Prostate gland (tissue), 2 donors: ENCODE measurements around the gene RAB12. TPM values are rescaled to one million over a fixed set of nuclear protein-coding genes. Genes with fewer than 3 reads are reported as not detected.

Experiments used
- DNase-seq: peaks from one replicate; pipeline ENCODE4 v3.0.0-alpha.2; 2019; ENCODE audit warnings: low spot score
- H3K27ac ChIP-seq, 2 donors: fragments of 200-600 bp; sonication (generic); 2 replicates each; pipeline ENCODE4 v1.5.1; 2017 to 2019
- H3K27me3 ChIP-seq: fragments of 200-600 bp; sonication (generic); replicated peaks from 2 replicates; pipeline ENCODE4 v1.5.1; 2019; ENCODE audit not compliant: insufficient read depth
- H3K36me3 ChIP-seq, 2 donors: fragments of 200-600 bp; sonication (generic); 1 replicate in 1 of 2; 2 replicates in 1 of 2; pipeline versions ENCODE4 v1.5.1 to v1.8.1; 2017 to 2019
- H3K4me1 ChIP-seq: fragments of 200-600 bp; sonication (generic); replicated peaks from 2 replicates; pipeline ENCODE4 v1.5.1; 2019
- H3K4me3 ChIP-seq, 2 donors: fragments of 200-600 bp; sonication (generic); 2 replicates each; pipeline ENCODE4 v1.5.1; 2017 to 2019
- H3K9me3 ChIP-seq: fragments of 200-600 bp; sonication (generic); 2 replicates; pipeline ENCODE4 v1.5.1; 2017
- CTCF ChIP-seq, 4 experiments: fragments of 200-600 bp in 2 of 4; fragments of 450-650 bp in 2 of 4; sonication (generic) in 2 of 4; IDR thresholded peaks; 1 replicate in 3 of 4; 2 replicates in 1 of 4; pipeline ENCODE4 v1.5.1; 2016 to 2019; ENCODE audit warnings: antibody characterized with exemption in 4 of 4, mild to moderate bottlenecking in 2 of 4, moderate library complexity in 2 of 4
- POLR2A ChIP-seq: fragments of 450-650 bp; IDR thresholded peaks from one replicate; pipeline ENCODE4 v1.6.1; 2016; ENCODE audit warnings: antibody characterized with exemption, mild to moderate bottlenecking
- POLR2AphosphoS5 ChIP-seq: sonication (generic); formaldehyde crosslinking; IDR thresholded peaks from one replicate; pipeline ENCODE4 v1.6.1; 2017; ENCODE audit warnings: antibody characterized with exemption
- WGBS: methylation state at CpG from one replicate; pipeline ENCODE4 v1.1.5; 2018; 5-methylcytosine and 5-hydroxymethylcytosine counted together
- intact Hi-C: fragments of 100-400 bp; cut with DNase I; formaldehyde crosslinking; loops from one replicate; pipeline ENCODE4 v1.14.2; 2022
- total RNA-seq, 2 donors: library from RNA; depleted of rRNA; stranded (reverse); fragments of >200 nt; gene quantifications; one replicate each; pipeline ENCODE4 v1.1.0, GENCODE V29; 2016

RAB12 gene
- total RNA-seq, 2 donors from 2014 or later: 22.4 to 39.0 TPM

GRCh38 chr18:8659609-8660242 lies 50.5 kb downstream of the RAB12 start:
- no peak for DNase-seq
- intact Hi-C loops: loop anchor here (5.0 to 10.0 kb wide), 2 partner anchors 43 to 395 kb away; no protein-coding TSS in a partner anchor
- 96% methylated on average over 36 of the region's 36 CpGs for WGBS
- no peaks in the 10 kb centered on the region for H3K27me3 ChIP-seq
- no peaks in the 10 kb centered on the region for H3K9me3 ChIP-seq
- H3K4me3 ChIP-seq: no peak overlapping the region
- H3K4me1 ChIP-seq: no peaks in the 10 kb centered on the region
- no peak overlapping the region for H3K27ac ChIP-seq
- H3K36me3 ChIP-seq: no peaks in the 10 kb centered on the region
- no peak for TF ChIP-seq POLR2AphosphoS5
- no peak for TF ChIP-seq POLR2A
- no peak for TF ChIP-seq CTCF (IDR thresholded peaks at IDR 0.05)

GRCh38 chr18:8660316-8660715 lies 51.1 kb downstream of the RAB12 start:
- WGBS: 87% methylated on average over 5 of the region's 5 CpGs
- intact Hi-C loops: no loop called here
- H3K4me1 ChIP-seq: no peaks in the 10 kb centered on the region

GRCh38 chr18:8661754-8662559 lies 52.7 kb downstream of the RAB12 start:
- no peak for DNase-seq
- no peak for TF ChIP-seq POLR2A
- TF ChIP-seq POLR2AphosphoS5: no peak
- TF ChIP-seq CTCF (IDR thresholded peaks at IDR 0.05): no peak
- WGBS: 43% methylated on average over 18 of the region's 18 CpGs

More at GRCh38 chr18:8660316-8660715, 51.1 kb downstream of the RAB12 start:
- Histone ChIP-seq H3K27ac (no peak overlapping the region), H3K9me3 (no peaks in the 10 kb centered on the region), H3K4me3 (no peak overlapping the region), H3K27me3 (no peaks in the 10 kb centered on the region), H3K36me3 (no peaks in the 10 kb centered on the region)
- TF ChIP-seq CTCF (IDR thresholded peaks at IDR 0.05) (no peak), POLR2A (no peak), POLR2AphosphoS5 (no peak)
- no peak for DNase-seq

GRCh38 chr18:8662560-8663255 lies 53.5 kb downstream of the RAB12 start:
- H3K4me3 ChIP-seq: no peak overlapping the region
- H3K36me3 ChIP-seq: no peaks in the 10 kb centered on the region
- H3K4me1 ChIP-seq: no peaks in the 10 kb centered on the region
- H3K27ac ChIP-seq: no peak overlapping the region
- no peaks in the 10 kb centered on the region for H3K9me3 ChIP-seq
- TF ChIP-seq CTCF (IDR thresholded peaks at IDR 0.05): no peak
- no peak for TF ChIP-seq POLR2AphosphoS5
- H3K27me3 ChIP-seq: no peaks in the 10 kb centered on the region
- DNase-seq: no peak
- intact Hi-C loops: no loop called here
- WGBS: 91% methylated on average over 20 of the region's 20 CpGs

More at GRCh38 chr18:8661754-8662559, 52.7 kb downstream of the RAB12 start:
- no peak overlapping the region for H3K27ac ChIP-seq
- no peaks in the 10 kb centered on the region for H3K9me3 ChIP-seq
- intact Hi-C loops: no loop called here
- no peaks in the 10 kb centered on the region for H3K4me1 ChIP-seq
- no peak overlapping the region for H3K4me3 ChIP-seq
- H3K27me3 ChIP-seq: no peaks in the 10 kb centered on the region
- H3K36me3 ChIP-seq: no peaks in the 10 kb centered on the region
